Islet of Langerhans (tissue), 1 donor: ENCODE measurements around the gene NPL.
A peak's percentile ranks its signal among the peaks of the same experiment; 100 is the strongest.

Experiments
- FAIRE-seq: peaks from one replicate; lab custom pipeline; 2011; peaks lifted over from hg19 to GRCh38; lab: Jason Lieb, UNC

Gene NPL

DNA sequence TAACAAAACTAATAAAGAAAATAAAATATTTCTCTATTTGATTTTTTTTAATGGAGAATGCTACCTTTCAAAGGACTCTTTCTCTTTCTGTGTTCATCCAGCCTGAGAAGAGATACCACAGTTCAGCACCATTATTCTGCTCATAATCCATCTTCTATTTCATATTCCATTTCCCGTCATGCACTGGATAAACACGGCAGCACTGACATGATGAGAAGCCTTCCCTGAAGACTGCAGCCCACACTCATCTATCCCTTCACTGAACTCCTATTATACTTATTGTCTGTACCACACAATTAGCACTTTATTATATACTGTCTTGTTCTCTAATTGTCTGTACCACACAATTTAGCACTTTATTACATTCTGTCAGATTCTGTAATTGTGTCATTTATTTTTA lies 10.7 kb upstream of the NPL start:
- FAIRE-seq: no peak

GRCh38 chr1:182779530-182779929 lies 10.0 kb upstream of the NPL start:
- FAIRE-seq: no peak

- no peak for FAIRE-seq
Observed at GRCh38 chr1:182781841-182782586, 7.6 kb upstream of the NPL start.

DNA sequence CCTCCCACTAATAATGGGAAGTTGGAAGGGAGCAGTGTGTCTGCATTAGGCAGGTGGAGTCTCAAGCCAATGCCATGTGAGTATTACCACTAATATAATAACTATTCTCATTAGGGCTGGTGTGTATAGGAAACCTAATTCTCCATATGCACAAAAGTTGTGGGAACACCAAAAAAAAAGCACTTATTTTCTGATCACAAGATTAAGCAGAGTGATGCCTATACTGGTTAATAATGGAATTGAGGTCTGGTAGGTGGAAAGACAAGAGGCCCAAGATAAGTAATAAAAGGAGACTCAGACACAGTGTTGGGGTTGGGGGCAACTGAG lies 7.0 kb upstream of the NPL start:
- no peak for FAIRE-seq

GRCh38 chr1:182783068-182783467 lies 6.5 kb upstream of the NPL start:
- no peak for FAIRE-seq

DNA sequence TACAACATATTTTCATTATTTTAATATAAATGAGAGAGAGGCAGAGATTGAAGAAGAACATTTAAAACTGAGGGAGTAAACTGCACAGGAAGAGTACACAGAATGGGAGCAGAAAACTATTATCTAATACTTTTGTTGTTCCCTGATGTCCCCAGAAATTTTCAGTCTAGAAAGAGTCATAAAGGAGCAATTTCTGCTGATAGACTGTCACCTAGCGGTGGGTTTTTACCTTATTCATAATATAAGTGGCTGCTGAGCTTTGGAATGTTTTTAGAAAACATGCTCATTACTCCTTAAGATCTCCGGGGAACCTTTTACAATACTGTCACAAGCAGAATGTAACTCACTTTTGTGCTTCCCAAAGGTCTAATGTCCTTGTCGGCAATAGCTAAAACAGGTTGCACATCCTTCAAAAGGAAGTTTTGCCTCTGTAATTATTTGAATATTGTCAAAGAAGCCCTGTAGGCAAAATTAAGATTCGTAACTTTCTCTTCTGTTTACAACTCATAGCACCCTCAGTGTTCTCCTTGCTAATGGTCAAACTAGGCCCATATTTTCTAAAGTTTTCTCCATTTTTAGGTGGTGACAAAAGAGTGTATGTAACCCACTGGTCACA lies 4.9 kb upstream of the NPL start:
- FAIRE-seq: peak; percentile 95

- no peak for FAIRE-seq
Observed at GRCh38 chr1:182785181-182785580, 4.4 kb upstream of the NPL start.

- FAIRE-seq: no peak
Observed at GRCh38 chr1:182786223-182786994, 3.2 kb upstream of the NPL start.

DNA sequence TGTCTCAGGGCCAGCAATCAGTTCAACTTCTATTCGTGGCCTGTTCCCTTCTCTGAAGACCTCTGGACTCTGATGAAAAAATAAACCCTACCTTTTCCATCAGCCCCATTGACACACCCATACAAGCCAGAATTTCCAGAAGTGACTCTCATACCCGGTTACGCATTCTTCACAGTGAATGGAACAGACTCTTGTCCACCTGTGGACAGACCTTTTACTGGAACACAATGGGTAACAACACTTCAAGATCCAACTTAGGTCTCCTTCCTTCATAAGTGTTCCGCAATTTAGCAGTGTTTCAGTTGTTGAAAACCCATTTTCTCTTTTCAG lies 2.6 kb upstream of the NPL start:
- FAIRE-seq: no peak

DNA sequence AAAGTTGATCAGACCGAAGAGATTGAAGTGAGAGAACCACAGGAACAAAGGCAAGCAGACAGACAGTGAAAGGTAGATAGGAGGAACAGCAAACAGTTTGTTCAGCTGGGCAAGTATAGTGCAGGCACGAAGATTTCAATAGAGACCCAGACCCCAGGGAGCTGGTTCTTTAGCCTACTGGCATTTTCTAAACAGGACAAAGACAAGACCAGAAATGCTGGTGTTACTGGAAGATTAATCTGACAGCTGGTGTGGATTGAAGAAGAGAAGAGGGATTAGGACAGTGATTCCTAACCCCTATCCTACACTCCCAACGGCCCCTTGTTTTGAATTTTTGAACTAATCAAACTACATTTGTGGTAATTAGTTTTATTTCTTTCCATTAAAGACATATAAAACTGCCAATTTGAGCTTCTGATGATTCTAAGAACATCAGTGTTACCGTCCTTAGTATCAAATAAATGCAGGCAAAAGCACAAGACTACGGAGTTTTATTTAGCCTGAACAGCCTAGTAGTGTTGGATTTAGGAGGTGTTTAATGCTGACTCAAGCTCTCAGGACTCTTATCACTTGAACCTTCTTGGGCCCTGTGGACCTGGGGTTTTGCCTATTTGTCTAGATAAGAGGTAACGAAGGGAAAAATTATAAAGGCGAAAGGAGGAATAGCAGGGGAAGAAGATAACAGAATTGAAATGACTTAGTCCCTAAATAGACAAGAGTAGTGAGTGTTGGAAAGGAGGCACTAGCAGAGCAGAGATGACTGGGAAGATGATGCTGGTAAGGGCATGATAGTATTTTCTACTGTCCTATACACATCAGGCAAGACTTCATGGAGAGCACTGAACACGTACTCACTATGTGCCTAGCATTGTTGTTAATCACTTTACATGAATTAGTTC lies 2.0 kb downstream of the NPL start:
- FAIRE-seq: no peak

- no peak for FAIRE-seq
Observed at GRCh38 chr1:182794091-182794490, 4.5 kb downstream of the NPL start.

DNA sequence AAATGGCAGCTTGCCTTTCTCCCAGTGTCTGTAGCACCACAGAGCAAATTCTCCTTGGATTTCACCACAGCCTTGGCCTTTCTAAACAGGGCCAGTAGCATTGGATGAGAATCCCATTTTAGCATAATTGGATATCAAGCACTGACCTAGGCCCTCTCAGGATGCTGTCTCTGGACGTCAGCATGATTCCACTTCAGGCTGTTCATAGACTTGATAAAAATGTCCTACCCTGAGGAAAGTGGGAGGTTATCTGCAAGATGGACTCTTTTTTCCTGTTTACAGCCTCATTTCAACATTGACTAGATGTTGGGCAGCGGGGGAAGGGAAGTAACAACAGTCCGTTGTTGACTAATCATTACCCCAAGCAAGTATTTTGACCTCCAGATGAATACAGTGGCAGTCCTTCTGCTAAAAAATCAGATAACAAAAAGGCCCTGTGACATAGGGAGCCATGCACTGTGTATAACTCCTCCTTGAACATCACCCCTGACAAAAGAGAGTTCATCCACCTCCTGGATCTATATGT lies 5.2 kb downstream of the NPL start:
- no peak for FAIRE-seq

DNA sequence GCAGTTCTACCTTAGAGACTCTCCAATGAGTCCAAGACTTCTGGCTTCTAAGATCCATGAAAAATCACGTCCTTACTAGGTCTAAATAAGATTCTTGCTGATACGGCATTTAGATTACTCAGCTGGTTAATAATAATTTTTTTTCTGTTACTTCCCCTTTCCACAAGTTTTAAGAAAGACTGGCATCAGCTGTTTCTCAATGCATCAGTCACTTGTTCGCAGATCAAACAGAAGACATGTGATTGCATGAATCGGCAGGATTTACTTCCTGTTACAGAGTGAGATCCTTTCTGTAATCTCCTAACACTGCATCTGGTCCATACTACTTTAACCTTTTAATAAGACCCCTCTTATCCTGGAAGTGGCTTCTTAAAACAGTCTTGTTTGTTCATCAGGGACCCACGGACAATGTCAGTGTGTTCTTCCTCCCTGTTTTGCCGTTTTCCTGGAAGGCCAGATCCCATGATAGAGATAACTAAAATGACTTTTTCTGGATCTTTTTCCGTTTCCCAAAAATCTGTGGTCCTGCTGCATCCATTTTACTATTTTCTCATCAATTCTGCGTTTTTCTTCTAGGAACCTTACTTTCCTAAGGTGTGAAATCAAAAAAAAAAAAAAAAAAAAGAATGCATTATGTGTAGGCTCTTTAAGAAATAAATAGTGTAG lies 6.1 kb downstream of the NPL start:
- peak; percentile 96 for FAIRE-seq

DNA sequence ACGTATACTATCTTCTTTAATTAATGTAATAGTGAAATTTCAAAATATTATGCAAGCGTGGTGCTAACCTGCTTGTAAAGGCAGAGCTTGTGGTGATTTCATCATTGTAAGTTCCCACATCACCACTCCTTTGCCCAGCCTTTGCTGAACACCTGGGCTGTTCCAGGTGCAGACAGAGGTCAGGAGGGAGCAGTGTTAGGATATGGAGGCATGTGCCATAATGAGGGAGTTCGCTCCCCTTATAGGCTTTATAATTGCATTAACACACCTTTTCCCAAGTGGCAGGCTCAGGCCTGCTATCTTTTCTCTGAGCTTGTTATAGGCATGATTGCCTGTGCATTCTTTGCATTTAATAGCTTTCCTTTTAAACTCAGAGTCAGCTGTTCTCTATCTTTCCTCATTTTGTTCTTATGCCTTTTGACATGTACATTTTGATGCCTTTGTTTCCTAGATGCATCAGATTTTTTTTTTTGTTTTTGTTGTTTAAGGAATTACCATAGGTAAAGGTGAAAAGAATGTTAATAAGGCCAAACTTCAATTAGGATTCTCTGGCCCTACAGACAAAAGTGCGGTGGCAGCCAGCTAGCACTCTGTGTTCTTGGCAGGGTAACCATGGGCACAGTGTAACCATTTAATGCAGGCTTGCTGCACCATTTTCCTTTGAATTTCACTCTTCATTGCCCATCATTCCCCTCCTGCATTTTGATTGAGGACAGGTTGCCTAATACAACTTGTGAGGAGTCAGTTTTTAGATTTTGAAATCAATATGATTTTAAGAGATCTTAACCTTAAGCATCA lies 12.6 kb downstream of the NPL start:
- FAIRE-seq: no peak

DNA sequence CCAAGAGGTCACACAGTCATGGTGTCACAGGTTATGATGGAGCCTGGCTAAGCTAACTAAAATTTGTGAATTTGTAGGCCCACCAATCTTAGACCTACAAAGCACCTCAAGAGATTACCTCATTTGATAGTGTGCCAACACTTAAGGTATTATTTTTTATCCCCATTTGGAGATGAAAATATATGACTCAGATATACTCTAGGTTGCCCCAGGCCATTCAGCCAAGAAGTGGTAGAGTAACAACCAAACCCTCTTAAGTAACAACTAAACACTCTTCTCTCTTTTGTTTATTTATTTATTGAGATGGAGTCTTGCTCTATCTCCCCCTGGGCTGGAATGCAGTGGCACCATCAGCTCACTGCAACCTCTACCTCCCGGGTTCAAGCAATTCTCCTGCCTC lies 14.3 kb downstream of the NPL start:
- no peak for FAIRE-seq

DNA sequence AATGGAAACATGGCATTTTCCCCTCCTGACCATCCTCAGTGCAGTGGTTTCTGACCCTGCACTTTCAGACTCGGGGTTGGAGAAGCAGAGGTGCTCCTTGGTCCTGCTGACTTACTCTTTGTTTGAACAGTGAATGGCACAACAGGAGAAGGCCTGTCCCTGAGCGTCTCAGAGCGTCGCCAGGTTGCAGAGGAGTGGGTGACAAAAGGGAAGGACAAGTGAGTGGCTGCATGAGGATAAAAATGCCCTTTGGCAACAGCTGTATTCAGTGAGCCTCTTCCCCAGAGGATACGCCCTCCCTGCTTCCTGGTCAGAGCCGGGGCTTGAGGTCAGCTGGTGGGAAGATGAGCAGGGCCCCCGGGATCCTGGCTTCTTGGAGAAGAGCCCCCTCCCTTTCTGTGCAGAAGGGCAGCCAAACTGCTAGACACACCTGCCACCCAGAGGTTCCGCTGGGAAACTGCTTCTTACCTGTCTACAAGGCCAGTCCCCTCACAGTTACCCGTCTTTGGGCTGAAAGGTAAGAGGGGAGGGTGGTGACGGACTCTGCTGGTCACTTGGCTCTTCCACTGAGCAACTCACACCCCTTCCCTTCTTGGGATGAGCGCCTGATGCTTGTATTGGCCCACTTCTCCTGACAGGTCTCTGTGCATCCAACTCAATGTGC lies 16.6 kb downstream of the NPL start:
- no peak for FAIRE-seq

GRCh38 chr1:182807907-182808306 lies 18.3 kb downstream of the NPL start:
- FAIRE-seq: no peak

GRCh38 chr1:182809414-182809957 lies 19.9 kb downstream of the NPL start:
- no peak for FAIRE-seq

DNA sequence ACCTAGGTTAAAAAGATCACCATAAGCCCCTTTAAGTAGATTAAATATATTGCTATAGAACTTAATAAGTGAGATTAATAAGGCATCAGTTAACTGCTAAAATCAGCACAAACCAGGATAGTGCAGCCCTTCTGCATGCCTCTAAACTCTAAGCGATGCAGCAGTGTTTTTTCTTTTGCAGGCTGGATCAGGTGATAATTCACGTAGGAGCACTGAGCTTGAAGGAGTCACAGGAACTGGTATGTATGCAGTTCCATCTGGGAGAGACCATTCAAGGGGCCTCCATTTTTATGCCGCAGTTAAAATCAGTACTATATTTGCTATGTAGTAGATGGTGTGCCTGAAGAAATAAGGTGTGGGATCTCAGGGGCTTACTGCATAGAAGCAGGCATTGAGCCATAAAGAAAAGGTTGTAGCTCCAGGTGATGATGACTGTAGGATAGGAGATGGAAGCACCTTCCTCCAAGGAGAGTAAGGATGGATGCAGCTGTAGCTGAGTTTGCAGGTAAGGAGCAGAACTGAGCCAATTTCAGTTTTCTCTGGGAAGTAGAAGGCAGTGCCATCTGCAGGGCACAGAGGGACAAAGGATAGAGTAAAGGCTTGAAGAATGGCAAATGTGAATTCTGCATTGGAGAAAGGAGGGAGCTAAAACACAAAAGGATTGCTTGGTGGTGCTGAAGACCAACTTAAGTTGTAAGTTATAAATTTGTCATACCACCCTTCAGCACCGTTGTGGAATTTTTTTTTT lies 22.6 kb downstream of the NPL start:
- no peak for FAIRE-seq
